H1 (cell line): ENCODE results near the gene TAS2R41. TPM values are rescaled to one million over a fixed set of nuclear protein-coding genes. Genes with fewer than 3 reads are reported as not detected.

ENCODE experiments used
- CTCF ChIA-PET: fragments of 300-600 bp; sonication (Branson Sonifier 250); formaldehyde crosslinking; loops from one replicate; lab custom pipeline; 2021; ENCODE audit not compliant: partially characterized antibody; lab: Charles Lee
- POLR2A ChIA-PET: fragments of 300-600 bp; sonication (Branson Sonifier 250); formaldehyde crosslinking; loops from one replicate; lab custom pipeline; 2021; ENCODE audit warnings: inconsistent platforms; ENCODE audit not compliant: partially characterized antibody; lab: Charles Lee
- DNase-seq, 2 experiments: peaks; one replicate each; pipeline versions ENCODE4 v3.0.0 to v3.0.0-alpha.2; 2010 to 2022; ENCODE audit warnings: low spot score in 2 of 2, low read depth in 1 of 2, mixed read lengths in 1 of 2
- FAIRE-seq: peaks from 2 replicates; lab custom pipeline; 2011; peaks lifted over from hg19 to GRCh38; lab: Jason Lieb, UNC
- H2AFZ ChIP-seq: 2 replicates; pipeline ENCODE4 v1.8.1; 2012; ENCODE audit warnings: low read length, inconsistent platforms
- H2AK5ac ChIP-seq: 2 replicates; pipeline ENCODE4 v1.6.1; 2013; ENCODE audit warnings: low read depth, low read length
- H2BK120ac ChIP-seq: replicated peaks from 2 replicates; pipeline ENCODE3; 2013; ENCODE audit warnings: low read depth, low read length, inconsistent platforms
- H2BK12ac ChIP-seq: 2 replicates; pipeline ENCODE4 v1.6.1; 2013; ENCODE audit warnings: low read depth, low read length
- H2BK15ac ChIP-seq: 2 replicates; pipeline ENCODE4 v1.6.1; 2013; ENCODE audit warnings: low read length
- H2BK20ac ChIP-seq: 2 replicates; pipeline ENCODE4 v1.6.1; 2013; ENCODE audit warnings: low read length
- H2BK5ac ChIP-seq: 2 replicates; pipeline ENCODE4 v1.6.1; 2013; ENCODE audit warnings: low read depth, low read length
- H3K14ac ChIP-seq: 2 replicates; pipeline ENCODE4 v1.6.1; 2013; ENCODE audit warnings: inconsistent platforms; ENCODE audit not compliant: insufficient read length
- H3K18ac ChIP-seq: 2 replicates; pipeline ENCODE4 v1.6.1; 2013; ENCODE audit warnings: low read length; ENCODE audit errors: extremely low read depth
- H3K23ac ChIP-seq: 2 replicates; pipeline ENCODE4 v1.6.1; 2013; ENCODE audit warnings: inconsistent platforms; ENCODE audit not compliant: insufficient read length
- H3K23me2 ChIP-seq: 2 replicates; pipeline ENCODE4 v1.6.1; 2013; ENCODE audit warnings: low read depth, low read length
- H3K27ac ChIP-seq: 2 replicates; pipeline ENCODE4 v1.6.1; 2011; ENCODE audit warnings: low read depth, low read length, inconsistent platforms
- H3K27me3 ChIP-seq, 4 experiments: replicated peaks in 1 of 4; 1 replicate in 1 of 4; 2 replicates in 3 of 4; pipeline versions ENCODE4 v1.6.1 to v1.8.1; 2011 to 2013; ENCODE audit warnings: low read length in 3 of 4, mild to moderate bottlenecking in 3 of 4, inconsistent platforms in 2 of 4, mixed read lengths in 2 of 4, moderate library complexity in 1 of 4; ENCODE audit not compliant: control insufficient read depth in 3 of 4, insufficient read depth in 3 of 4; ENCODE audit errors: extremely low read depth in 1 of 4
- H3K36me3 ChIP-seq, 4 experiments: 2 replicates each; pipeline versions ENCODE4 v1.6.1 to v1.8.1; 2011 to 2013; ENCODE audit warnings: mild to moderate bottlenecking in 4 of 4, low read length in 3 of 4, moderate library complexity in 2 of 4, control low read depth in 1 of 4, inconsistent platforms in 1 of 4; ENCODE audit not compliant: insufficient read depth in 4 of 4, control insufficient read depth in 2 of 4
- H3K4ac ChIP-seq: replicated peaks from 2 replicates; pipeline ENCODE3; 2013; ENCODE audit warnings: low read length, low read depth, mixed read lengths, inconsistent platforms; ENCODE audit not compliant: insufficient read length
- H3K4me1 ChIP-seq, 4 experiments: replicated peaks in 1 of 4; 1 replicate in 1 of 4; 2 replicates in 3 of 4; pipeline versions ENCODE4 v1.6.1 to v1.8.1; 2011 to 2013; ENCODE audit warnings: low read length in 3 of 4, inconsistent platforms in 2 of 4, mixed read lengths in 1 of 4; ENCODE audit not compliant: insufficient read depth in 4 of 4, control insufficient read depth in 3 of 4
- H3K4me2 ChIP-seq, 2 experiments: 2 replicates each; pipeline versions ENCODE4 v1.6.1 to v1.8.1; 2011 to 2013; ENCODE audit warnings: low read depth in 2 of 2, low read length in 2 of 2, control low read depth in 1 of 2, inconsistent platforms in 1 of 2, mild to moderate bottlenecking in 1 of 2; ENCODE audit not compliant: insufficient read depth in 1 of 2
- H3K4me3 ChIP-seq, 4 experiments: fragments of 200-600, 300-600 bp in 1 of 4; sonication (generic), shearing (Covaris generic), sonication (Bioruptor Twin) in 1 of 4; 2 replicates each; pipeline versions ENCODE4 v1.5.1 to v1.8.1; 2011 to 2016; ENCODE audit warnings: low read length in 4 of 4, low read depth in 3 of 4, control low read depth in 2 of 4, inconsistent platforms in 2 of 4, mild to moderate bottlenecking in 2 of 4, mixed read lengths in 1 of 4, moderate library complexity in 1 of 4; ENCODE audit not compliant: insufficient read depth in 2 of 4; ENCODE audit errors: extremely low read depth in 1 of 4
- H3K56ac ChIP-seq: replicated peaks from 2 replicates; pipeline ENCODE3; 2013; ENCODE audit warnings: low read depth, mild to moderate bottlenecking, mixed read lengths, low read length, inconsistent platforms; ENCODE audit not compliant: insufficient read length
- H3K79me1 ChIP-seq: 2 replicates; pipeline ENCODE4 v1.6.1; 2013; ENCODE audit warnings: low read depth, low read length, control low read depth
- H3K79me2 ChIP-seq, 2 experiments: 2 replicates each; pipeline versions ENCODE4 v1.6.1 to v1.8.1; 2012 to 2013; ENCODE audit warnings: low read length in 2 of 2, mild to moderate bottlenecking in 2 of 2, inconsistent platforms in 1 of 2; ENCODE audit not compliant: insufficient read depth in 2 of 2, control insufficient read depth in 1 of 2
- H3K9ac ChIP-seq, 4 experiments: replicated peaks in 1 of 4; 1 replicate in 1 of 4; 2 replicates in 3 of 4; pipeline versions ENCODE4 v1.6.1 to v1.8.1; 2011 to 2013; ENCODE audit warnings: low read depth in 3 of 4, low read length in 3 of 4, control low read depth in 2 of 4, mild to moderate bottlenecking in 2 of 4, moderate library complexity in 2 of 4, inconsistent platforms in 1 of 4; ENCODE audit errors: extremely low read depth in 1 of 4
- H3K9me3 ChIP-seq, 2 experiments: 2 replicates each; pipeline versions ENCODE4 v1.6.1 to v1.8.1; 2012 to 2013; ENCODE audit warnings: mild to moderate bottlenecking in 2 of 2, moderate library complexity in 2 of 2, control low read depth in 1 of 2, inconsistent platforms in 1 of 2, low read depth in 1 of 2, low read length in 1 of 2, mixed read lengths in 1 of 2; ENCODE audit not compliant: insufficient read depth in 2 of 2
- H4K20me1 ChIP-seq, 2 experiments: replicated peaks in 1 of 2; 2 replicates each; pipeline versions ENCODE3 to v1.8.1; 2011 to 2013; ENCODE audit warnings: inconsistent platforms in 2 of 2, low read length in 2 of 2, mild to moderate bottlenecking in 1 of 2; ENCODE audit not compliant: insufficient read depth in 2 of 2, control insufficient read depth in 1 of 2
- H4K5ac ChIP-seq: 2 replicates; pipeline ENCODE4 v1.6.1; 2013; ENCODE audit warnings: low read length, low read depth, mixed read lengths, inconsistent platforms; ENCODE audit not compliant: insufficient read length
- H4K8ac ChIP-seq: 2 replicates; pipeline ENCODE4 v1.8.0; 2013; ENCODE audit warnings: mild to moderate bottlenecking, moderate library complexity, low read length, inconsistent platforms; ENCODE audit not compliant: insufficient read depth; ENCODE audit errors: extremely low read depth
- H4K91ac ChIP-seq: replicated peaks from 2 replicates; pipeline ENCODE3; 2013; ENCODE audit warnings: low read length, mixed read lengths, inconsistent platforms; ENCODE audit not compliant: insufficient read length
- CBX8 ChIP-seq: fragments of 300-800, 300-1000 bp; sonication (generic); IDR thresholded peaks from 2 replicates; pipeline ENCODE4 v1.7.1; 2016; ENCODE audit warnings: low read depth, low read length, borderline replicate concordance
- CEBPB ChIP-seq: IDR thresholded peaks from 2 replicates; pipeline ENCODE4 v1.6.1; 2012; ENCODE audit warnings: low read depth, low read length
- CREB1 ChIP-seq: IDR thresholded peaks from 2 replicates; pipeline ENCODE4 v1.6.1; 2012; ENCODE audit warnings: inconsistent platforms
- EP300 ChIP-seq, 2 experiments: IDR thresholded peaks; 1 replicate in 1 of 2; 2 replicates in 1 of 2; pipeline ENCODE4 v1.6.1; 2011 to 2012; ENCODE audit warnings: low read depth in 2 of 2, low read length in 2 of 2, mild to moderate bottlenecking in 2 of 2, borderline replicate concordance in 1 of 2, inconsistent platforms in 1 of 2, moderate library complexity in 1 of 2
- HDAC6 ChIP-seq: IDR thresholded peaks from one replicate; pipeline ENCODE4 v1.7.1; 2012; ENCODE audit warnings: low read depth, mild to moderate bottlenecking, inconsistent platforms, low read length, moderate library complexity
- KDM5A ChIP-seq: fragments of 200-600 bp; IDR thresholded peaks from 2 replicates; pipeline ENCODE4 v1.7.1; 2012; ENCODE audit warnings: mild to moderate bottlenecking, low read length, inconsistent platforms, mixed read lengths
- POLR2A ChIP-seq, 2 experiments: IDR thresholded peaks; 1 replicate in 1 of 2; 2 replicates in 1 of 2; pipeline ENCODE4 v1.6.1; 2011; ENCODE audit warnings: low read depth in 2 of 2, low read length in 2 of 2, mild to moderate bottlenecking in 2 of 2; ENCODE audit errors: control extremely low read depth in 1 of 2
- POU5F1 ChIP-seq: IDR thresholded peaks from 2 replicates; pipeline ENCODE4 v1.6.1; 2011; ENCODE audit warnings: low read depth, mild to moderate bottlenecking, low read length, moderate library complexity
- RBBP5 ChIP-seq: IDR thresholded peaks from 2 replicates; pipeline ENCODE4 v1.7.1; 2012; ENCODE audit warnings: low read depth, mild to moderate bottlenecking, inconsistent platforms, low read length, moderate library complexity, borderline replicate concordance
- TBP ChIP-seq: IDR thresholded peaks from 2 replicates; pipeline ENCODE4 v1.6.1; 2011; ENCODE audit warnings: low read depth, low read length, improper control_type of control experiment
- YY1 ChIP-seq: IDR thresholded peaks from 2 replicates; pipeline ENCODE4 v1.6.1; 2011; ENCODE audit warnings: low read depth, mild to moderate bottlenecking, low read length
- ZNF274 ChIP-seq: IDR thresholded peaks from 2 replicates; pipeline ENCODE4 v1.7.0; 2012; ENCODE audit warnings: low read length, borderline replicate concordance; ENCODE audit errors: extremely low read depth
- polyA plus RNA-seq, 7 experiments: library from polyadenylated mRNA; depleted of rRNA in 3 of 7; stranded (reverse) in 5 of 7; unstranded in 2 of 7; fragments of >200 nt in 5 of 7; fragments of 200-250 nt in 2 of 7; gene quantifications; 1 replicate in 5 of 7; 2 replicates in 1 of 7; 4 replicates in 1 of 7; pipeline versions ENCODE4 v1.2.1 to v1.2.3, GENCODE V29; 2011 to 2013; ENCODE audit warnings: missing spikeins in 2 of 7, mixed read lengths in 2 of 7
- total RNA-seq: library from RNA; stranded (reverse); fragmentation: NEBNext Ultra II Directional; extraction: Animal tissue kit (Norgen Biotek cat#: 25700); gene quantifications from 2 replicates; pipeline ENCODE4 v1.2.1, GENCODE V29; 2021
- TF ChIP-seq, protein P1 (sequence below): IDR thresholded peaks from 2 replicates; pipeline ENCODE4 v1.6.1; 2012; ENCODE audit warnings: inconsistent platforms

Gene TAS2R41
- total and polyA plus RNA-seq, 2 of the 8 experiments (the other 6 are each of a cell fraction or from before 2014, with no cell fraction given): 0.12 TPM; not detected in 1

DNA sequence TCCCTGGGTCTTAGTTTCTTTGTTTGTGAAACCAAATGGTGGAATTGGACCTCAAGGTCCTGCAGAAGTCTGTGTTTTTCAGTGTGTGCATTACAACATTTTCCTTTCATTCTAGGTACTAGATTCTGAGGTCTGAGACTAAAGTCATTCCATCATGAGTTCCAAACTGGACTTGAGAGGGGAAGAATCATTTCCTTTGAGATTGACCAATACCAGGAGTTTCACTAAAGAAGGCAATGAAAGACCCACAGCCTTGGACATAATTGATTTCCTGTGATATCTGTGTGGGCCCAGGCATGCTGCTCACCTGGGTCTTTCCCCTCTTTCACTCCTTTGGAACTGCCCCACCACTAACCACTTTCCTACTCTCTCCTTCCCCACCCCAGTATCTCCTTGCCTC is 18.2 kb downstream of the TAS2R41 start:
- Histone ChIP-seq H4K5ac (no peak overlapping the region), H2AFZ (no peak overlapping the region)
- no peak for FAIRE-seq

More for the DNA sequence above, 18.2 kb downstream of the TAS2R41 start:
- Histone ChIP-seq H3K18ac (no peak overlapping the region), H2BK15ac (no peak overlapping the region), H3K4ac (no peak overlapping the region), H3K79me1 (no peaks in the 10 kb centered on the region), H3K23me2 (no peaks in the 10 kb centered on the region), H2BK120ac (no peak overlapping the region), H3K79me2 (no peaks in the 10 kb centered on the region), H4K8ac (no peak overlapping the region), H3K14ac (no peak overlapping the region), H3K27me3 (peaks cover 0 to 3% (median 0%) of the 10 kb centered on the region in 4 experiments; a peak in 1 of 7 replicates), H3K9ac (no peak overlapping the region), H3K4me2 (no peak overlapping the region), H3K56ac (no peak overlapping the region), H3K4me1 (no peaks in the 10 kb centered on the region), H4K91ac (no peak overlapping the region), H2AK5ac (no peak overlapping the region), H2BK5ac (no peak overlapping the region), H3K23ac (no peak overlapping the region), H3K9me3 (no peaks in the 10 kb centered on the region), H3K4me3 (no peak overlapping the region), H3K36me3 (no peaks in the 10 kb centered on the region), H3K27ac (no peak overlapping the region), H4K20me1 (no peaks in the 10 kb centered on the region), H2BK20ac (no peak overlapping the region), H2BK12ac (no peak overlapping the region)
- DNase-seq: no peak
- CTCF ChIA-PET: interaction anchor here (0.8 to 1.7 kb wide), 2 partner anchors 9 to 79 kb away, joined by 3 to 5 read pairs; no protein-coding TSS in a partner anchor
- TF ChIP-seq POU5F1: no peak
- no peak for TF ChIP-seq CREB1
- TF ChIP-seq EP300 (IDR thresholded peaks at IDR 0.05; ENCODE audit: borderline replicate concordance in 1 of 2, low read depth in 2 of 2, low read length in 2 of 2): no peak
- TF ChIP-seq YY1: no peak
- TF ChIP-seq TBP: no peak
- TF ChIP-seq ZNF274: no peak
- no peak for TF ChIP-seq POLR2A (IDR thresholded peaks at IDR 0.05; ENCODE audit: control extremely low read depth in 1 of 2, low read depth in 2 of 2, low read length in 2 of 2)
- no peak for TF ChIP-seq HDAC6
- no peak for TF ChIP-seq CEBPB
- no peak for TF ChIP-seq RBBP5
- no peak for TF ChIP-seq CBX8
- no peak for TF ChIP-seq KDM5A
- TF ChIP-seq, protein P1, sequence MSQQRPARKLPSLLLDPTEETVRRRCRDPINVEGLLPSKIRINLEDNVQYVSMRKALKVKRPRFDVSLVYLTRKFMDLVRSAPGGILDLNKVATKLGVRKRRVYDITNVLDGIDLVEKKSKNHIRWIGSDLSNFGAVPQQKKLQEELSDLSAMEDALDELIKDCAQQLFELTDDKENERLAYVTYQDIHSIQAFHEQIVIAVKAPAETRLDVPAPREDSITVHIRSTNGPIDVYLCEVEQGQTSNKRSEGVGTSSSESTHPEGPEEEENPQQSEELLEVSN: no peak
- POLR2A ChIA-PET: no interaction called here
